ENCODE data around the gene NPHS2.

NPHS2 gene

DNA sequence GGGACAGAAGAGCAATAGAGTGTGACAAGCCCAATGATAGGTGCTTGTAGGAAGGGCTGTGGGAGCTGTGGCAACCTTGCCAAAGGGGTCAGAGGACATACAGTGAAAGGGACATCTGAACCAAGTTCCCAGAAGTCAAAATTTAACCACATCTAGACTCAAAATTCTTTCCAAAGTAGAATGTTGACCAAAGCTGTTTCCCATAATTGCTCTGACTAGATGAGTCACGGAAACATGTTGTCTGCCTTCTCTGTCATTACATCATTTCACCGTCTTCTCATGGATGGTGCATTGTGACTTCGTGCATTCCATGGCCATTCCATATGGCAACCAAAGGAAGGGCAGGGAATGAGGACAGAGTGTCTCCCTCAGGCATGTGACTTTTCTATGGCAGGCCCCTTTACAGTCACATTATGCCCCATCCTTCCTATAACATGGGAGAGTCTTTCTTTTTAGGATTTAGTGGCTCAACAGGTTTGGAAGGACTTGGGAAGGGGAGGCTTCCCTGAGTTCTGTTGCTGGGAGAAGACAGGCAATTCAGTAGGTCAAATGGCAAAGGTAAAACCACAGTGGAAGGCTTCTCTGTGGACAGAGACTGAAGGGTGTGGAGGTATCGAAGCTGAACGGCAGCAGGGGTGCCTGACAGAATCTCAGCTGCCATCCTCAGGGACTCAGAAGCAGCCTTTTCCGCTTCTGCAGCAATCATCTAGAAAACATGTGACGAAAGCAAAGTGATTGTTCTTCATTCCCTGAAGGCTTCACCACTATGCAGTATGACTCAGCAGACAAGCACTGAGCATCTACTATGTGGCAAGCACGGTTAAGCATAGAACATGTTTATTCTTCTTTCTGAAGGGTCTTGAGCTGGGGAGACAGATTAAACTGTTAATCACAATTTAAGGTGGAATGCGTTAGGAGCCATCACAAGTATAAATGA lies 24.7 kb downstream of the NPHS2 start:
- DNase-seq, result no peak
- Histone ChIP-seq H3K9me3 (no peaks in the 10 kb centered on the region), H3K4me3 (ENCODE audit: low read depth, low read length) (no peak overlapping the region), H3K27me3 (peaks cover 4% of the 10 kb centered on the region; the same call in 1 of the 2 replicates), H3K36me3 (no peaks in the 10 kb centered on the region), H3K4me1 (no peaks in the 10 kb centered on the region)
- TF ChIP-seq, protein P1, sequence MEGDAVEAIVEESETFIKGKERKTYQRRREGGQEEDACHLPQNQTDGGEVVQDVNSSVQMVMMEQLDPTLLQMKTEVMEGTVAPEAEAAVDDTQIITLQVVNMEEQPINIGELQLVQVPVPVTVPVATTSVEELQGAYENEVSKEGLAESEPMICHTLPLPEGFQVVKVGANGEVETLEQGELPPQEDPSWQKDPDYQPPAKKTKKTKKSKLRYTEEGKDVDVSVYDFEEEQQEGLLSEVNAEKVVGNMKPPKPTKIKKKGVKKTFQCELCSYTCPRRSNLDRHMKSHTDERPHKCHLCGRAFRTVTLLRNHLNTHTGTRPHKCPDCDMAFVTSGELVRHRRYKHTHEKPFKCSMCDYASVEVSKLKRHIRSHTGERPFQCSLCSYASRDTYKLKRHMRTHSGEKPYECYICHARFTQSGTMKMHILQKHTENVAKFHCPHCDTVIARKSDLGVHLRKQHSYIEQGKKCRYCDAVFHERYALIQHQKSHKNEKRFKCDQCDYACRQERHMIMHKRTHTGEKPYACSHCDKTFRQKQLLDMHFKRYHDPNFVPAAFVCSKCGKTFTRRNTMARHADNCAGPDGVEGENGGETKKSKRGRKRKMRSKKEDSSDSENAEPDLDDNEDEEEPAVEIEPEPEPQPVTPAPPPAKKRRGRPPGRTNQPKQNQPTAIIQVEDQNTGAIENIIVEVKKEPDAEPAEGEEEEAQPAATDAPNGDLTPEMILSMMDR (IDR thresholded peaks at IDR 0.05; ENCODE audit: low read depth, low read length), result no peak

DNA sequence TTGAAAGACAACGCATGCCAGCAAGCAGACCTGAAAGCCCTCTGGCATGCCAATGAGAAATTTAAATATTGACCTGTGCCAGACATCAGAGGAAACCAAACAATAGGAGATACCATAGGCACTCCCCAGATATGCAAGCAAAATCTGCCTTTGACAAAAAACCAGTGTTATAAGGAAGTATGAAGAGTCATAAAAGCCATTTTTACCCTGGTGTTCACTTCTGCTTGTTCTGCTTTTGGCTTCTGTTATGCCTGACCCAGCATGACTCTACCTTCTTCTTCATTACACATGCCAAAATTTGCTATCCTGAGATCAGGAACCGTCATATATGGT lies 26.4 kb downstream of the NPHS2 start:
- TF ChIP-seq, protein P1 (IDR thresholded peaks at IDR 0.05; ENCODE audit: low read depth, low read length), result no peak
- Histone ChIP-seq H3K4me3 (ENCODE audit: low read depth, low read length) (no peak overlapping the region), H3K9me3 (no peaks in the 10 kb centered on the region), H3K4me1 (no peaks in the 10 kb centered on the region), H3K36me3 (no peaks in the 10 kb centered on the region), H3K27me3 (peaks cover 4% of the 10 kb centered on the region; the same call in 1 of the 2 replicates)
- no peak for DNase-seq

DNA sequence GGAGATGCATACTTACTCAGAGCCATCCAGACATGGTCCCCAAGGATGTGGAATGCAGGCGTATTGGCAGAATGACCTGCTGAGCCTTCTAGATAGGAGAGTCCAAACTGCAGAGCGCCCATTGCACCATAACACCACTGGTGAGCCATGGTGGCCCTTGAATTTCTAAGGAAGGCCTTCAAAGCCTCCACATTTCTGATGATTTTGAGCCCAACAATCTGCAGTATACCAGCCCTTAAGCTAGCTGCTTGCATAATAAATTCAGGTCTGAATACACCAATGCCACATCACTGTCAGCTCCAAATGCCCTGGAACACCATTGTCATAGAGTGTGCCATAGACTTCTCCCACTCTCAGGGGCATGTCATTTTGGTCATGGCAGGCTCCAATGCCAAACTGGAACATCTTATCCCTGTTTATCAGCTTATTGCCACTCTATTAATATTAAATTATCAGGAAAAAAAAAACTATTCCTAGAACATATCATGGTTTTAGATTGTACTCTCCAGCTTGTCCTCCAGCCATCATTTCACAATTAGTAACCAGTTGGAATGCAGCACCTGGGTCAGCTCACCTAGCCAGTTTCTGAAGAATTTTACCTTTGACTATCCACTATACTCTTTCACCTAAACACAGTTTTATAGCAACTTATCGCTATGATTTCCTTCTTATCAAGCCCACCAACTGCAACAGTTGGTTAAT lies 26.9 kb downstream of the NPHS2 start:
- DNase-seq, result no peak
- TF ChIP-seq, protein P1 (IDR thresholded peaks at IDR 0.05; ENCODE audit: low read depth, low read length), result no peak
- no peaks in the 10 kb centered on the region for H3K4me1 ChIP-seq
- H3K36me3 ChIP-seq, result no peaks in the 10 kb centered on the region
- no peaks in the 10 kb centered on the region for H3K9me3 ChIP-seq
- H3K4me3 ChIP-seq (ENCODE audit: low read depth, low read length), result no peak overlapping the region
- H3K27me3 ChIP-seq, result peaks cover 4% of the 10 kb centered on the region; the same call in 1 of the 2 replicates

DNA sequence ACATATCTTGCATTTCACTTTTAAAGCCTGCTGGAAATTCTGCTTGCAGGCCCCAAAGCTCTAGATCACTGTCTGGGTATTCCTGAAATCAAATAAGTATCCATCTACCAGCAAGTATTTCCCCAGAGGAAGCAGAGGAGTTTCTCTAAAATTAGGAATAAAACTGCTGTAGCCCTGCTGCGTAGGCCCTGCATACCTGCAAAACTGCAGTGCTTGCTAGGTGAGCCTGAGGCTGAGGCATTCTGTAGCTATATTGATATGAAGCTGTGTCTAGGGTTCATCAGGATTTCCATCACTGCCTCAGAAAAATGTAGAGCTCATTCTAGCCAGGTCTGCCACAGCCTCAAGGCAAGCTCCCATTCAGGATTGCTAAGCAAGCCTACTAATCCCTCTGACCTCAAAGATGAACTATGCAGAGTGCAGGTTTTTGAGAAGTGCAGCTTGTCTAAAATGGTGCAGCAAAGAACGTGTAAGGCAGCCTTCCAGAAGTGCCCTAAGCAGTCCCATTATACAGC lies 28.7 kb downstream of the NPHS2 start:
- DNase-seq, result no peak
- no peaks in the 10 kb centered on the region for H3K4me1 ChIP-seq
- H3K9me3 ChIP-seq, result no peaks in the 10 kb centered on the region; the same call in 1 of the 2 replicates
- TF ChIP-seq, protein P1 (IDR thresholded peaks at IDR 0.05; ENCODE audit: low read depth, low read length), result no peak
- H3K27me3 ChIP-seq, result peaks cover 8% of the 10 kb centered on the region
- H3K36me3 ChIP-seq, result no peaks in the 10 kb centered on the region
- no peak overlapping the region for H3K4me3 ChIP-seq (ENCODE audit: low read depth, low read length)

DNA sequence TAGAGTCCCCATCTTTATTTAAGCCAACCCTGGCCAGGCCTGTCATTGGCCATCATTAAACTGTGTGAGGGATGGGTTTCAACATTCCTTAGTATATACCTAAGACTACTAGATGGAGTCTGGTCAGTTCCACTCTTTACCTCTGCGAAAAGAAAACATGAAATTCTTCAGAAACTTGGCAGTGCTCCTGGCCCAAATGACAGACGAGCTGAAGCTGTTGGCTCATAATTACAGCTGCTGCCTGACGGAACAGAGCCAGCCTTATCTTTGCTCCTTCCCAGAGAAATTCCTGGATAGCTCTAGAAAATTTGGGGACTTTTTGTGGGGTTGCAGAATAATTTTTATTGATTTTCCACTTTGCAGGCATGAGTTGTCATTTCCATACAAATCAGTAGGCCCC lies 30.4 kb downstream of the NPHS2 start:
- Histone ChIP-seq H3K27me3 (peaks cover 12% of the 10 kb centered on the region), H3K4me1 (no peaks in the 10 kb centered on the region), H3K36me3 (no peaks in the 10 kb centered on the region), H3K4me3 (ENCODE audit: low read depth, low read length) (no peak overlapping the region), H3K9me3 (no peaks in the 10 kb centered on the region; the same call in 1 of the 2 replicates)
- TF ChIP-seq, protein P1 (IDR thresholded peaks at IDR 0.05; ENCODE audit: low read depth, low read length), result no peak
- DNase-seq, result no peak
